ENCODE measurements around the gene MMS22L. TPM values are rescaled to one million over a fixed set of nuclear protein-coding genes. Genes with fewer than 3 reads are reported as not detected.

MMS22L gene
- polyA plus RNA-seq, 1 experiment, result 4.3 TPM

- Histone ChIP-seq H3K4me3 (ENCODE audit: low read depth, low read length) (no peak overlapping the region), H3K36me3 (ENCODE audit: control insufficient read depth, insufficient read depth, low read length) (no peaks in the 10 kb centered on the region), H3K27me3 (ENCODE audit: control insufficient read depth, insufficient read depth, low read length) (no peaks in the 10 kb centered on the region)
- no peak for TF ChIP-seq CTCF (IDR thresholded peaks at IDR 0.05; ENCODE audit: insufficient read depth, low read depth, low read length)
- no peak for DNase-seq (ENCODE audit: low read depth)
- POLR2A ChIA-PET, result no interaction called here
- CTCF ChIA-PET, result interaction anchor here (1.2 kb wide), 1 partner anchor 13 kb away, joined by 4 read pairs; no protein-coding TSS in a partner anchor
Observed at GRCh38 chr6:97128507-97128906, 154.5 kb downstream of the MMS22L start.

- ChIA-PET POLR2A (no interaction called here), CTCF (no interaction called here)
- no peaks in the 10 kb centered on the region for H3K36me3 ChIP-seq (ENCODE audit: control insufficient read depth, insufficient read depth, low read length)
- no peaks in the 10 kb centered on the region for H3K27me3 ChIP-seq (ENCODE audit: control insufficient read depth, insufficient read depth, low read length)
- no peak for DNase-seq (ENCODE audit: low read depth)
- TF ChIP-seq CTCF (IDR thresholded peaks at IDR 0.05; ENCODE audit: insufficient read depth, low read depth, low read length), result no peak
- H3K4me3 ChIP-seq (ENCODE audit: low read depth, low read length), result no peak overlapping the region
Observed at GRCh38 chr6:97123652-97124051, 159.4 kb downstream of the MMS22L start.

- Histone ChIP-seq H3K27me3 (ENCODE audit: control insufficient read depth, insufficient read depth, low read length) (no peaks in the 10 kb centered on the region), H3K36me3 (ENCODE audit: control insufficient read depth, insufficient read depth, low read length) (no peaks in the 10 kb centered on the region), H3K4me3 (ENCODE audit: low read depth, low read length) (no peak overlapping the region)
- ChIA-PET POLR2A (no interaction called here), CTCF (no interaction called here)
- no peak for TF ChIP-seq CTCF (IDR thresholded peaks at IDR 0.05; ENCODE audit: insufficient read depth, low read depth, low read length)
- no peak for DNase-seq (ENCODE audit: low read depth)
Observed at GRCh38 chr6:97123112-97123511, 159.9 kb downstream of the MMS22L start.

- no peak for DNase-seq (ENCODE audit: low read depth)
- no peak overlapping the region for H3K4me3 ChIP-seq (ENCODE audit: low read depth, low read length)
- ChIA-PET POLR2A (no interaction called here), CTCF (no interaction called here)
- H3K36me3 ChIP-seq (ENCODE audit: control insufficient read depth, insufficient read depth, low read length), result no peaks in the 10 kb centered on the region
- H3K27me3 ChIP-seq (ENCODE audit: control insufficient read depth, insufficient read depth, low read length), result no peaks in the 10 kb centered on the region
- no peak for TF ChIP-seq CTCF (IDR thresholded peaks at IDR 0.05; ENCODE audit: insufficient read depth, low read depth, low read length)
Observed at GRCh38 chr6:97120511-97120910, 162.5 kb downstream of the MMS22L start.

- Histone ChIP-seq H3K4me3 (ENCODE audit: low read depth, low read length) (no peak overlapping the region), H3K27me3 (ENCODE audit: control insufficient read depth, insufficient read depth, low read length) (no peaks in the 10 kb centered on the region), H3K36me3 (ENCODE audit: control insufficient read depth, insufficient read depth, low read length) (no peaks in the 10 kb centered on the region)
- ChIA-PET POLR2A (no interaction called here), CTCF (no interaction called here)
- no peak for DNase-seq (ENCODE audit: low read depth)
- TF ChIP-seq CTCF (IDR thresholded peaks at IDR 0.05; ENCODE audit: insufficient read depth, low read depth, low read length), result no peak
Observed at GRCh38 chr6:97114645-97115044, 168.4 kb downstream of the MMS22L start.

Data from BJ (cell line).